ENCODE results near the gene ST8SIA6.
A peak's percentile ranks its signal among the peaks of the same experiment; 100 is the strongest.
"Not testable (repeated sequence)": the region's sequence is repeated elsewhere in the genome, so short reads cannot be mapped to it uniquely, and the experiment has no call there.

The ST8SIA6 gene

GRCh38 chr10:17343118-17343517, 111.3 kb downstream of the ST8SIA6 start:
- no peak for DNase-seq (ENCODE audit: low spot score)

GRCh38 chr10:17340144-17340829, 114.1 kb downstream of the ST8SIA6 start:
- DNase-seq (ENCODE audit: low spot score), result no peak

GRCh38 chr10:17335065-17335464, 119.3 kb downstream of the ST8SIA6 start:
- DNase-seq (ENCODE audit: low spot score), result no peak

GRCh38 chr10:17330501-17330900, 123.9 kb downstream of the ST8SIA6 start:
- no peak for DNase-seq (ENCODE audit: low spot score)

- no peak for DNase-seq (ENCODE audit: low spot score)
Measured at GRCh38 chr10:17326377-17326776, 128.0 kb downstream of the ST8SIA6 start.

GRCh38 chr10:17321957-17322356, 132.4 kb downstream of the ST8SIA6 start:
- not testable (repeated sequence) for DNase-seq (ENCODE audit: low spot score)

- DNase-seq (ENCODE audit: low spot score), result no peak
Measured at GRCh38 chr10:17316488-17317170, 137.8 kb downstream of the ST8SIA6 start.

- no peak for DNase-seq (ENCODE audit: low spot score)
Measured at GRCh38 chr10:17309435-17309834, 145.0 kb downstream of the ST8SIA6 start.

GRCh38 chr10:17307123-17307522, 147.3 kb downstream of the ST8SIA6 start:
- no peak for DNase-seq (ENCODE audit: low spot score)

- DNase-seq (ENCODE audit: low spot score), result no peak
Measured at GRCh38 chr10:17292375-17292774, 162.0 kb downstream of the ST8SIA6 start.

- DNase-seq (ENCODE audit: low spot score), result peak; percentile 43
Measured at GRCh38 chr10:17290226-17290625, 164.2 kb downstream of the ST8SIA6 start.

GRCh38 chr10:17289763-17290162, 164.6 kb downstream of the ST8SIA6 start:
- DNase-seq (ENCODE audit: low spot score), result no peak

GRCh38 chr10:17286562-17287550, 167.5 kb downstream of the ST8SIA6 start:
- DNase-seq (ENCODE audit: low spot score), result no peak

- DNase-seq (ENCODE audit: low spot score), result no peak
Measured at GRCh38 chr10:17282311-17282710, 172.1 kb downstream of the ST8SIA6 start.

GRCh38 chr10:17278607-17279240, 175.7 kb downstream of the ST8SIA6 start:
- no peak for DNase-seq (ENCODE audit: low spot score)

- DNase-seq (ENCODE audit: low spot score), result no peak
Measured at GRCh38 chr10:17276756-17277424, 177.5 kb downstream of the ST8SIA6 start.

GRCh38 chr10:17273403-17273802, 181.0 kb downstream of the ST8SIA6 start:
- peak; percentile 38 for DNase-seq (ENCODE audit: low spot score)

GRCh38 chr10:17272648-17273047, 181.7 kb downstream of the ST8SIA6 start:
- no peak for DNase-seq (ENCODE audit: low spot score)

Measured in LoVo (cell line).